ENCODE data around the gene MTR. TPM values are rescaled to one million over a fixed set of nuclear protein-coding genes. Genes with fewer than 3 reads are reported as not detected.

Gene MTR
- total and polyA plus RNA-seq, 2 donors (not counting 1 experiment from before 2014, with no cell fraction given), result 9.9 to 49.1 TPM

- Histone ChIP-seq H3K4me2 (replicated peaks; ENCODE audit: low read depth, low read length, poor library complexity, severe bottlenecking) (no peak overlapping the region), H3K36me3 (replicated peaks in 1 of 2; ENCODE audit: control extremely low read depth in 1 of 2, control insufficient read depth in 1 of 2, extremely low read depth in 1 of 2, insufficient read depth in 2 of 2, low read length in 1 of 2) (peaks cover 0 to 72% of the 10 kb centered on the region in 2 experiments), H3K27me3 (replicated peaks in 1 of 4; ENCODE audit: control extremely low read depth in 1 of 4, control insufficient read depth in 3 of 4, insufficient read depth in 4 of 4, low read length in 3 of 4) (no peaks in the 10 kb centered on the region), H3K9ac (ENCODE audit: low read length) (no peak overlapping the region), H3K4me1 (ENCODE audit: control insufficient read depth in 2 of 2, insufficient read depth in 2 of 2, low read length in 2 of 2) (no peaks in the 10 kb centered on the region), H3K27ac (ENCODE audit: low read length in 2 of 2) (no peak overlapping the region), H2AFZ (ENCODE audit: insufficient read depth, low read depth, low read length, poor library complexity, severe bottlenecking) (no peak overlapping the region), H4K20me1 (ENCODE audit: control insufficient read depth, insufficient read depth, low read length, poor library complexity, severe bottlenecking) (no peaks in the 10 kb centered on the region), H3K4me3 (ENCODE audit: control extremely low read depth in 1 of 5, extremely low read depth in 1 of 5, insufficient read depth in 1 of 5, low read depth in 2 of 5, low read length in 4 of 5) (no peak overlapping the region), H3K79me2 (ENCODE audit: control insufficient read depth, insufficient read depth, low read length) (no peaks in the 10 kb centered on the region), H3K9me3 (ENCODE audit: control extremely low read depth in 1 of 3, control insufficient read depth in 2 of 3, insufficient read depth in 1 of 3, low read length in 2 of 3) (no peaks in the 10 kb centered on the region)
- no peak for DNase-seq
- TF ChIP-seq CTCF (IDR thresholded peaks at IDR 0.05) (no peak), EZH2 (IDR thresholded peaks at IDR 0.05; ENCODE audit: borderline replicate concordance, insufficient read depth, low read depth, low read length, poor library complexity, severe bottlenecking) (no peak)
- ChIA-PET POLR2A (no interaction called here), CTCF (no interaction called here)
- Mint-ChIP-seq H3K9me3 (ENCODE audit: insufficient read depth) (no peaks in the 10 kb centered on the region), H3K4me3 (no peak overlapping the region), H3K27ac (no peak overlapping the region), H3K27me3 (no peaks in the 10 kb centered on the region), H3K4me1 (no peaks in the 10 kb centered on the region)
- ATAC-seq (ENCODE audit: low read depth), result no peak
- intact Hi-C loops (cut with micrococcal nuclease), result no loop called here
- WGBS (ENCODE audit: insufficient coverage), result 98% methylated on average over 8 of the region's 8 CpGs
Observed at GRCh38 chr1:236888903-236889302, 93.8 kb downstream of the MTR start.

- WGBS (ENCODE audit: insufficient coverage), result 95% methylated on average over 22 of the region's 24 CpGs
- H3K9ac ChIP-seq (ENCODE audit: low read length), result no peak overlapping the region
- no peaks in the 10 kb centered on the region for H3K9me3 ChIP-seq (ENCODE audit: control extremely low read depth in 1 of 3, control insufficient read depth in 2 of 3, insufficient read depth in 1 of 3, low read length in 2 of 3)
- H2AFZ ChIP-seq (ENCODE audit: insufficient read depth, low read depth, low read length, poor library complexity, severe bottlenecking), result no peak overlapping the region
- Mint-ChIP-seq H3K4me1 (no peaks in the 10 kb centered on the region), H3K9me3 (ENCODE audit: insufficient read depth) (no peaks in the 10 kb centered on the region), H3K4me3 (no peak overlapping the region), H3K27me3 (no peaks in the 10 kb centered on the region), H3K27ac (no peak overlapping the region)
- H3K27me3 ChIP-seq (replicated peaks in 1 of 4; ENCODE audit: control extremely low read depth in 1 of 4, control insufficient read depth in 3 of 4, insufficient read depth in 4 of 4, low read length in 3 of 4), result no peaks in the 10 kb centered on the region
- no peak overlapping the region for H3K27ac ChIP-seq (ENCODE audit: low read length in 2 of 2)
- TF ChIP-seq CTCF (IDR thresholded peaks at IDR 0.05) (no peak), EZH2 (IDR thresholded peaks at IDR 0.05; ENCODE audit: borderline replicate concordance, insufficient read depth, low read depth, low read length, poor library complexity, severe bottlenecking) (no peak)
- no peak overlapping the region for H3K4me2 ChIP-seq (replicated peaks; ENCODE audit: low read depth, low read length, poor library complexity, severe bottlenecking)
- POLR2A ChIA-PET, result no interaction called here
- intact Hi-C loops (cut with micrococcal nuclease), result no loop called here
- H3K4me3 ChIP-seq (ENCODE audit: control extremely low read depth in 1 of 5, extremely low read depth in 1 of 5, insufficient read depth in 1 of 5, low read depth in 2 of 5, low read length in 4 of 5), result no peak overlapping the region
- DNase-seq (no peak), ATAC-seq (ENCODE audit: low read depth) (no peak)
- H3K4me1 ChIP-seq (ENCODE audit: control insufficient read depth in 2 of 2, insufficient read depth in 2 of 2, low read length in 2 of 2), result no peaks in the 10 kb centered on the region
- no peaks in the 10 kb centered on the region for H4K20me1 ChIP-seq (ENCODE audit: control insufficient read depth, insufficient read depth, low read length, poor library complexity, severe bottlenecking)
- H3K36me3 ChIP-seq (replicated peaks in 1 of 2; ENCODE audit: control extremely low read depth in 1 of 2, control insufficient read depth in 1 of 2, extremely low read depth in 1 of 2, insufficient read depth in 2 of 2, low read length in 1 of 2), result peaks cover 0 to 86% of the 10 kb centered on the region in 2 experiments
- CTCF ChIA-PET, result no interaction called here
- H3K79me2 ChIP-seq (ENCODE audit: control insufficient read depth, insufficient read depth, low read length), result no peaks in the 10 kb centered on the region
Observed at GRCh38 chr1:236890152-236891056, 95.3 kb downstream of the MTR start.
